Measurements from ENCODE around the gene ALOX12. TPM values are rescaled to one million over a fixed set of nuclear protein-coding genes. Genes with fewer than 3 reads are reported as not detected.
A peak's percentile ranks its signal among the peaks of the same experiment; 100 is the strongest.

ALOX12 gene
- total RNA-seq, 3 donors from 2014 or later, result 0.25 to 0.26 TPM; not detected in 1

DNA sequence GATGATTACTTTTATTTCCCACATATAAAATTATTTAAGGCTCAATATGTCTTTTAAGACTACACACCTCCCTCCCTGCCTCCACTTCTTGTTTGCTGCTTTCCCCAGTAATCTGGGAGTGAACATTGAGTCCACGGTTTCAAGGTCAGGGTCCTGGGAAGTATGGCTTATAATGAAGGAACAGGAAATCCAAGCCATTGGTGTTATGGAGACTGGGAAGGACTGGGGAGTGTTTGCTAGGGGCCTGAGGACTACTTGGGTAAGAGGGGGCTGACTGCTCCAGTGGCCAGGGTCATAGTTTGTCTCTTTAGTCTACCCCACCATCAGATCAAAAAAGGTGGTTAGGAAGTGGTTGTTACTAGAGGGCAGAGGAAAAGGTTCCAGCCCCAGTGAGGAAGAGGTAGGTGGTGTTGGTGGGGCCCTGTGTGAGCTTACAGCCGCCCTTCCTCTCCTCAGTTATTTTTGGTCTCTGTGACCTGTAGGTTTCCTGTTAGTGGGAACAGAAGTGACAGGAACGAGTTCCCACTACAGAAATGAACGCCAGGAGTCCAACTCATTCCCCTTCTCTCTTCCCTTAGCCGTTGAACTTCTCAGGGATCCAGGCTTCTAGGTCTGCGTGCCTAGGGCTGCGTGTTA lies 39.2 kb downstream of the ALOX12 start:
- Histone ChIP-seq H3K4me3 (no peak overlapping the region), H3K9me3 (no peaks in the 10 kb centered on the region), H3K36me3 (ENCODE audit: low read depth) (no peaks in the 10 kb centered on the region), H3K4me1 (ENCODE audit: low read depth) (peaks cover 15% of the 10 kb centered on the region)
- intact Hi-C loops (cut with DNase I, micrococcal nuclease), result no loop called here
- peak; percentile 38 for ATAC-seq
- TF ChIP-seq CTCF (IDR thresholded peaks at IDR 0.05), result no peak
- no peak for DNase-seq

- peak; percentile 98 for ATAC-seq
- H3K36me3 ChIP-seq (ENCODE audit: low read depth), result no peaks in the 10 kb centered on the region
- no peaks in the 10 kb centered on the region for H3K9me3 ChIP-seq
- H3K4me1 ChIP-seq (ENCODE audit: low read depth), result peaks cover 15% of the 10 kb centered on the region
- TF ChIP-seq CTCF (IDR thresholded peaks at IDR 0.05), result no peak
- intact Hi-C loops (cut with DNase I, micrococcal nuclease), result no loop called here
- H3K4me3 ChIP-seq, result peak within 1 kb of the TSS; percentile 35
- peak; percentile 98 to 99 (median 98) for DNase-seq
Measured at GRCh38 chr17:7035591-7036368, 39.9 kb downstream of the ALOX12 start, which contains the start of gene SLC16A13. TSS of gene SLC16A13 (plus strand) at chr17:7036015. CDS start at chr17:7036383, 368 bp downstream.

DNA sequence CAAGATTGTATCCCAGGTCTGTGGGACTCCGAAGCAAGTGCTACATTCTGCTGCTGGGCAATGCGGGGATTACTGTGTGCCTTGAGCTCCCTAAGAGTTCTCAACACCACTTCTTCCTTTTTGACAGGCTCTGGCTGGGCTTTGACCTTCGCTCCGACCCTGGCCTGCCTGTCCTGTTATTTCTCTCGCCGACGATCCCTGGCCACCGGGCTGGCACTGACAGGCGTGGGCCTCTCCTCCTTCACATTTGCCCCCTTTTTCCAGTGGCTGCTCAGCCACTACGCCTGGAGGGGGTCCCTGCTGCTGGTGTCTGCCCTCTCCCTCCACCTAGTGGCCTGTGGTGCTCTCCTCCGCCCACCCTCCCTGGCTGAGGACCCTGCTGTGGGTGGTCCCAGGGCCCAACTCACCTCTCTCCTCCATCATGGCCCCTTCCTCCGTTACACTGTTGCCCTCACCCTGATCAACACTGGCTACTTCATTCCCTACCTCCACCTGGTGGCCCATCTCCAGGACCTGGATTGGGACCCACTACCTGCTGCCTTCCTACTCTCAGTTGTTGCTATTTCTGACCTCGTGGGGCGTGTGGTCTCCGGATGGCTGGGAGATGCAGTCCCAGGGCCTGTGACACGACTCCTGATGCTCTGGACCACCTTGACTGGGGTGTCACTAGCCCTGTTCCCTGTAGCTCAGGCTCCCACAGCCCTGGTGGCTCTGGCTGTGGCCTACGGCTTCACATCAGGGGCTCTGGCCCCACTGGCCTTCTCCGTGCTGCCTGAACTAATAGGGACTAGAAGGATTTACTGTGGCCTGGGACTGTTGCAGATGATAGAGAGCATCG lies 42.4 kb downstream of the ALOX12 start:
- DNase-seq (no peak), ATAC-seq (no peak)
- intact Hi-C loops (cut with DNase I, micrococcal nuclease), result no loop called here
- no peaks in the 10 kb centered on the region for H3K9me3 ChIP-seq
- peaks cover 22% of the 10 kb centered on the region for H3K4me1 ChIP-seq (ENCODE audit: low read depth)
- no peaks in the 10 kb centered on the region for H3K36me3 ChIP-seq (ENCODE audit: low read depth)
- no peak for TF ChIP-seq CTCF (IDR thresholded peaks at IDR 0.05)
- H3K4me3 ChIP-seq, result no peak overlapping the region

DNA sequence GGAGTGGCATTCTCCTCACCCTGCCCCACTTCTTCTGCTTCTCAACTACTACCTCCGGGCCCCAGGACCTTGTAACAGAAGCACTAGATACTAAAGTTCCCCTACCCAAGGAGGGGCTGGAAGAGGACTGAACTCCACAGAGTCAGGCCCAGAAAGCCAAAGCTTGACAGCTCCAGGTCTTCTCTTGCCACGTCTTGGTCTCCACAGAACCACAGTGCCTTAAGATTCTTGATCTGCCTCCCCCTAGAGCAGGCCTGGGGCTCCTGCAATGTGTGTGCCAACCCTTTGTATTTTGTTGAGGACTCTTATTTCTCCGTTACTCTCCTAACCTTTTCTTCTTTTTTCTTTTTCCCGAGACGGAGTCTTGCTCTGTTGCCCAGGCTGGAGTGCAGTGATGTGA lies 44.0 kb downstream of the ALOX12 start:
- Histone ChIP-seq H3K9me3 (no peaks in the 10 kb centered on the region), H3K4me3 (no peak overlapping the region), H3K4me1 (ENCODE audit: low read depth) (peaks cover 30% of the 10 kb centered on the region), H3K36me3 (ENCODE audit: low read depth) (no peaks in the 10 kb centered on the region)
- ATAC-seq (no peak), DNase-seq (no peak)
- no peak for TF ChIP-seq CTCF (IDR thresholded peaks at IDR 0.05)
- intact Hi-C loops (cut with DNase I, micrococcal nuclease), result no loop called here

GRCh38 chr17:7041607-7042500 lies 46.0 kb downstream of the ALOX12 start:
- Histone ChIP-seq H3K9me3 (no peaks in the 10 kb centered on the region), H3K4me3 (no peak overlapping the region), H3K36me3 (ENCODE audit: low read depth) (no peaks in the 10 kb centered on the region), H3K4me1 (ENCODE audit: low read depth) (peaks cover 30% of the 10 kb centered on the region)
- DNase-seq, result peak in 2 of 3 donors; percentile 49 to 56
- intact Hi-C loops (cut with DNase I, micrococcal nuclease), result no loop called here
- ATAC-seq, result no peak
- no peak for TF ChIP-seq CTCF (IDR thresholded peaks at IDR 0.05)

All from mucosa of descending colon (tissue), 3 donors.